GM12878 (cell line): ENCODE measurements around the gene COL23A1.

Experiments
- CTCF ChIP-seq, 3 experiments: IDR thresholded peaks in 2 of 3; conservative IDR thresholded peaks in 1 of 3; 2 replicates each; pipeline ENCODE4 v1.5.1; 2011; ENCODE audit warnings: low read depth in 3 of 3, low read length in 3 of 3, mild to moderate bottlenecking in 3 of 3, control low read depth in 2 of 3, moderate library complexity in 2 of 3, inconsistent platforms in 1 of 3, mixed read lengths in 1 of 3; ENCODE audit not compliant: control insufficient read depth in 2 of 3, insufficient read depth in 1 of 3; ENCODE audit errors: extremely low read depth in 1 of 3
- EP300 ChIP-seq, 2 experiments: fragments of 150-350 bp in 1 of 2; IDR thresholded peaks; 2 replicates each; pipeline ENCODE4 v1.6.1; 2011 to 2012; ENCODE audit warnings: low read depth in 2 of 2, low read length in 2 of 2, borderline replicate concordance in 1 of 2, improper control_type of control experiment in 1 of 2, inconsistent platforms in 1 of 2; ENCODE audit not compliant: control insufficient read depth in 1 of 2
- JUND ChIP-seq: IDR thresholded peaks from 2 replicates; pipeline ENCODE4 v1.6.1; 2012; ENCODE audit warnings: low read depth, mild to moderate bottlenecking, low read length, improper control_type of control experiment, moderate library complexity
- POLR2A ChIP-seq: IDR thresholded peaks from 2 replicates; pipeline ENCODE4 v1.6.1; 2011; ENCODE audit warnings: low read depth, mild to moderate bottlenecking, low read length
- POLR2AphosphoS5 ChIP-seq: IDR thresholded peaks from 2 replicates; pipeline ENCODE4 v1.6.1; 2011; ENCODE audit warnings: mild to moderate bottlenecking, low read length, inconsistent platforms
- TAF1 ChIP-seq: IDR thresholded peaks from 2 replicates; pipeline ENCODE4 v1.6.1; 2011; ENCODE audit warnings: mild to moderate bottlenecking, low read depth, low read length, borderline replicate concordance
- USF2 ChIP-seq: IDR thresholded peaks from 2 replicates; pipeline ENCODE4 v1.6.1; 2011; ENCODE audit warnings: low read depth, low read length, improper control_type of control experiment, borderline replicate concordance
- ZBTB33 ChIP-seq: fragments of 450-650 bp; IDR thresholded peaks from 2 replicates; pipeline ENCODE4 v1.6.1; 2017; ENCODE audit warnings: mild to moderate bottlenecking
- ZNF274 ChIP-seq: IDR thresholded peaks from one replicate; pipeline ENCODE4 v1.8.0; 2011; ENCODE audit not compliant: insufficient read length, insufficient read depth

GRCh38 chr5:178376921-178377582 is 213.1 kb downstream of the COL23A1 start:
- TF ChIP-seq ZBTB33 (no peak), CTCF (IDR thresholded peaks at IDR 0.05 in 2 of 3, conservative IDR thresholded peaks at IDR 0.05 in 1 of 3; ENCODE audit: control insufficient read depth in 2 of 3, extremely low read depth in 1 of 3, insufficient read depth in 1 of 3, low read depth in 3 of 3, low read length in 3 of 3) (no peak), USF2 (no peak), ZNF274 (no peak), POLR2A (no peak), JUND (no peak), POLR2AphosphoS5 (no peak), EP300 (IDR thresholded peaks at IDR 0.05; ENCODE audit: borderline replicate concordance in 1 of 2, control insufficient read depth in 1 of 2, low read depth in 2 of 2, low read length in 2 of 2) (no peak), TAF1 (no peak)
